ENCODE results near the gene INTU.

INTU gene

GRCh38 chr4:127747883-127748282 is 115.1 kb downstream of the INTU start:
- no peak overlapping the region for H3K4me3 ChIP-seq (ENCODE audit: low read depth, low read length)
- no peak for TF ChIP-seq CTCF (IDR thresholded peaks at IDR 0.05; ENCODE audit: low read depth, low read length)

GRCh38 chr4:127748957-127749356 is 116.2 kb downstream of the INTU start:
- no peak for TF ChIP-seq CTCF (IDR thresholded peaks at IDR 0.05; ENCODE audit: low read depth, low read length)
- no peak overlapping the region for H3K4me3 ChIP-seq (ENCODE audit: low read depth, low read length)

GRCh38 chr4:127756906-127757305 is 124.1 kb downstream of the INTU start:
- no peak for TF ChIP-seq CTCF (IDR thresholded peaks at IDR 0.05; ENCODE audit: low read depth, low read length)
- H3K4me3 ChIP-seq (ENCODE audit: low read depth, low read length), result no peak overlapping the region

- no peak overlapping the region for H3K4me3 ChIP-seq (ENCODE audit: low read depth, low read length)
- TF ChIP-seq CTCF (IDR thresholded peaks at IDR 0.05; ENCODE audit: low read depth, low read length), result no peak
Measured at GRCh38 chr4:127759228-127759820, 126.6 kb downstream of the INTU start.

GRCh38 chr4:127759893-127760292 is 127.1 kb downstream of the INTU start:
- no peak for TF ChIP-seq CTCF (IDR thresholded peaks at IDR 0.05; ENCODE audit: low read depth, low read length)
- no peak overlapping the region for H3K4me3 ChIP-seq (ENCODE audit: low read depth, low read length)

GRCh38 chr4:127771535-127772275 is 138.9 kb downstream of the INTU start:
- TF ChIP-seq CTCF (IDR thresholded peaks at IDR 0.05; ENCODE audit: low read depth, low read length), result no peak
- no peak overlapping the region for H3K4me3 ChIP-seq (ENCODE audit: low read depth, low read length)
